Liver (tissue), 9 donors: ENCODE data around the gene CACNG8. TPM values are rescaled to one million over a fixed set of nuclear protein-coding genes. Genes with fewer than 3 reads are reported as not detected.

ENCODE experiments used
- DNase-seq: peaks from one replicate; pipeline ENCODE4 v3.0.0-alpha.2; 2017; ENCODE audit warnings: low spot score
- H3K27ac ChIP-seq, 2 donors: one replicate each; pipeline ENCODE4 v1.7.0; 2013; ENCODE audit warnings: inconsistent platforms in 2 of 2, low read length in 2 of 2, control low read depth in 1 of 2, low read depth in 1 of 2, mild to moderate bottlenecking in 1 of 2
- H3K27me3 ChIP-seq, 4 donors: one replicate each; pipeline versions ENCODE4 v1.6.1 to v1.7.0; 2013; ENCODE audit warnings: low read length in 3 of 4, inconsistent platforms in 1 of 4, mild to moderate bottlenecking in 1 of 4, moderate library complexity in 1 of 4; ENCODE audit not compliant: control insufficient read depth in 4 of 4, insufficient read depth in 4 of 4
- H3K36me3 ChIP-seq, 4 donors: one replicate each; pipeline versions ENCODE4 v1.6.1 to v1.7.0; 2013; ENCODE audit warnings: low read length in 3 of 4, mild to moderate bottlenecking in 3 of 4, low read depth in 1 of 4, moderate library complexity in 1 of 4; ENCODE audit not compliant: control insufficient read depth in 4 of 4, insufficient read depth in 3 of 4
- H3K4me1 ChIP-seq, 4 donors: one replicate each; pipeline versions ENCODE4 v1.6.1 to v1.7.0; 2013; ENCODE audit warnings: low read length in 3 of 4, mild to moderate bottlenecking in 3 of 4, moderate library complexity in 1 of 4; ENCODE audit not compliant: control insufficient read depth in 4 of 4, insufficient read depth in 4 of 4
- H3K4me3 ChIP-seq, 3 donors: one replicate each; pipeline versions ENCODE4 v1.6.1 to v1.7.0; 2013; ENCODE audit warnings: low read length in 3 of 3, control low read depth in 1 of 3, low read depth in 1 of 3, mild to moderate bottlenecking in 1 of 3
- H3K9ac ChIP-seq, 2 donors: one replicate each; pipeline ENCODE4 v1.7.0; 2013; ENCODE audit warnings: low read length in 2 of 2, mild to moderate bottlenecking in 2 of 2, moderate library complexity in 2 of 2, control low read depth in 1 of 2, low read depth in 1 of 2
- H3K9me3 ChIP-seq, 4 donors: one replicate each; pipeline versions ENCODE4 v1.6.1 to v1.7.0; 2013; ENCODE audit warnings: low read length in 3 of 4; ENCODE audit not compliant: control insufficient read depth in 4 of 4
- ATF3 ChIP-seq: IDR thresholded peaks from 2 replicates; pipeline ENCODE4 v1.6.1; 2016; ENCODE audit warnings: antibody characterized with exemption
- CTCF ChIP-seq: fragments of 150-350 bp; IDR thresholded peaks from 2 replicates; pipeline ENCODE4 v1.5.1; 2017; ENCODE audit warnings: improper control_type of control experiment, low read depth, low read length; ENCODE audit not compliant: missing input control
- EGR1 ChIP-seq, 2 donors: IDR thresholded peaks; 2 replicates each; pipeline ENCODE4 v1.6.1; 2016 to 2018; ENCODE audit warnings: antibody characterized with exemption in 2 of 2, low read depth in 2 of 2
- FOXA1 ChIP-seq: IDR thresholded peaks from 2 replicates; pipeline ENCODE4 v1.6.1; 2016; ENCODE audit warnings: antibody characterized with exemption
- GABPA ChIP-seq, 2 donors: IDR thresholded peaks in 1 of 2; conservative IDR thresholded peaks in 1 of 2; 2 replicates each; pipeline ENCODE4 v1.6.1; 2016; ENCODE audit warnings: antibody characterized with exemption in 2 of 2, mild to moderate bottlenecking in 1 of 2, moderate library complexity in 1 of 2
- HNF4G ChIP-seq: IDR thresholded peaks from 2 replicates; pipeline ENCODE4 v1.6.1; 2016; ENCODE audit warnings: antibody characterized with exemption
- JUND ChIP-seq, 2 donors: IDR thresholded peaks; 2 replicates each; pipeline ENCODE4 v1.6.1; 2016; ENCODE audit warnings: antibody characterized with exemption in 2 of 2
- RAD21 ChIP-seq, 2 donors: IDR thresholded peaks; 2 replicates each; pipeline ENCODE4 v1.6.1; 2016; ENCODE audit warnings: antibody characterized with exemption in 2 of 2, mild to moderate bottlenecking in 2 of 2
- TAF1 ChIP-seq: conservative IDR thresholded peaks from 2 replicates; pipeline ENCODE4 v1.6.1; 2016; ENCODE audit warnings: antibody characterized with exemption, mild to moderate bottlenecking
- YY1 ChIP-seq: IDR thresholded peaks from 2 replicates; pipeline ENCODE4 v1.6.1; 2016; ENCODE audit warnings: antibody characterized with exemption, mild to moderate bottlenecking
- WGBS: extraction: QIAGEN DNeasy Blood & Tissue Kit; methylation state at CpG from one replicate; pipeline ENCODE4 v1.1.7; 2013; 5-methylcytosine and 5-hydroxymethylcytosine counted together
- polyA plus RNA-seq, 2 donors: library from polyadenylated mRNA; stranded (reverse) in 1 of 2; unstranded in 1 of 2; fragments of 200-250 nt in 1 of 2; fragments of >200 nt in 1 of 2; fragmentation: Nextera tagmentation in 1 of 2; extraction: Ambion mirVana in 1 of 2; gene quantifications; one replicate each; pipeline versions ENCODE4 v1.2.1 to v1.2.3, GENCODE V29; 2013 to 2015
- total RNA-seq, 2 donors: library from RNA; depleted of rRNA; stranded (reverse); fragments of >200 nt; gene quantifications; one replicate each; pipeline ENCODE4 v1.2.3, GENCODE V29; 2014
- TF ChIP-seq, protein P1 (sequence below): IDR thresholded peaks from 2 replicates; pipeline ENCODE4 v1.6.1; 2016; ENCODE audit warnings: antibody characterized with exemption, mild to moderate bottlenecking
- donor health status: healthy.
- donor health status: healthy.
- donor health status: healthy.
- donor health status: healthy.
- donor health status: healthy.

The CACNG8 gene
- total and polyA plus RNA-seq, 4 donors: under 0.01 TPM; not detected in 3

- DNase-seq: no peak
- Histone ChIP-seq H3K27ac (no peak overlapping the region), H3K9me3 (peaks cover 0 to 3% (median 0%) of the 10 kb centered on the region in 4 donors), H3K9ac (no peak overlapping the region), H3K4me1 (no peaks in the 10 kb centered on the region), H3K4me3 (no peak overlapping the region), H3K36me3 (no peaks in the 10 kb centered on the region), H3K27me3 (peaks cover under 1 to 15% (median 3%) of the 10 kb centered on the region in 4 donors)
- 44% methylated on average over 9 of the region's 9 CpGs for WGBS
- no peak for TF ChIP-seq YY1
- TF ChIP-seq JUND (IDR thresholded peaks at IDR 0.05): no peak
- TF ChIP-seq, protein P1, sequence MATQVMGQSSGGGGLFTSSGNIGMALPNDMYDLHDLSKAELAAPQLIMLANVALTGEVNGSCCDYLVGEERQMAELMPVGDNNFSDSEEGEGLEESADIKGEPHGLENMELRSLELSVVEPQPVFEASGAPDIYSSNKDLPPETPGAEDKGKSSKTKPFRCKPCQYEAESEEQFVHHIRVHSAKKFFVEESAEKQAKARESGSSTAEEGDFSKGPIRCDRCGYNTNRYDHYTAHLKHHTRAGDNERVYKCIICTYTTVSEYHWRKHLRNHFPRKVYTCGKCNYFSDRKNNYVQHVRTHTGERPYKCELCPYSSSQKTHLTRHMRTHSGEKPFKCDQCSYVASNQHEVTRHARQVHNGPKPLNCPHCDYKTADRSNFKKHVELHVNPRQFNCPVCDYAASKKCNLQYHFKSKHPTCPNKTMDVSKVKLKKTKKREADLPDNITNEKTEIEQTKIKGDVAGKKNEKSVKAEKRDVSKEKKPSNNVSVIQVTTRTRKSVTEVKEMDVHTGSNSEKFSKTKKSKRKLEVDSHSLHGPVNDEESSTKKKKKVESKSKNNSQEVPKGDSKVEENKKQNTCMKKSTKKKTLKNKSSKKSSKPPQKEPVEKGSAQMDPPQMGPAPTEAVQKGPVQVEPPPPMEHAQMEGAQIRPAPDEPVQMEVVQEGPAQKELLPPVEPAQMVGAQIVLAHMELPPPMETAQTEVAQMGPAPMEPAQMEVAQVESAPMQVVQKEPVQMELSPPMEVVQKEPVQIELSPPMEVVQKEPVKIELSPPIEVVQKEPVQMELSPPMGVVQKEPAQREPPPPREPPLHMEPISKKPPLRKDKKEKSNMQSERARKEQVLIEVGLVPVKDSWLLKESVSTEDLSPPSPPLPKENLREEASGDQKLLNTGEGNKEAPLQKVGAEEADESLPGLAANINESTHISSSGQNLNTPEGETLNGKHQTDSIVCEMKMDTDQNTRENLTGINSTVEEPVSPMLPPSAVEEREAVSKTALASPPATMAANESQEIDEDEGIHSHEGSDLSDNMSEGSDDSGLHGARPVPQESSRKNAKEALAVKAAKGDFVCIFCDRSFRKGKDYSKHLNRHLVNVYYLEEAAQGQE: no peak
- no peak for TF ChIP-seq ATF3
Observed at GRCh38 chr19:53945441-53945840, 17.3 kb upstream of the CACNG8 start.

DNA sequence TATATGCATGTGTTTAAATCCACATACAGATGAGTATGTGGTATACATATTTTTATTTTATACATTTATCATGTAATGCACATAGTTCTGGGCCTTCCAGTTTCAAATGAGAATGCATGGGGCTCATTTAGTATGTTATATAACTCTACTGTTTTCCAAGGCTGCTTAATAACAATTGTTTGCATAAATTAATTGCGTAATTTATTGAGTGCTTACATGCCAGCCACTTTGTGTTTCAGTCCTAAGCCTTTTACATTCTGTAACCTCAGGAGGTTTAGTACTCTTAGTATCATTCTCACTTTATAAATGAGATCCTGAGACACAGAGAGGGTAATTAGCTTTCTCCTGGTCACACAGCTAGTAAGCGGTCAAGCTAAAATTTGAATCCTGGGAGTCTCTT, 16.7 kb upstream of the CACNG8 start:
- Histone ChIP-seq H3K36me3 (no peaks in the 10 kb centered on the region), H3K4me1 (no peaks in the 10 kb centered on the region), H3K9ac (no peak overlapping the region), H3K27me3 (peaks cover 0 to 15% (median 3%) of the 10 kb centered on the region in 4 donors), H3K9me3 (peaks cover 0 to 3% (median 0%) of the 10 kb centered on the region in 4 donors), H3K4me3 (no peak overlapping the region), H3K27ac (no peak overlapping the region)
- no peak for TF ChIP-seq EGR1 (IDR thresholded peaks at IDR 0.05; ENCODE audit: low read depth in 2 of 2)
- TF ChIP-seq, protein P1: no peak
- no peak for TF ChIP-seq YY1
- no peak for TF ChIP-seq ATF3
- no peak for TF ChIP-seq CTCF
- TF ChIP-seq FOXA1: no peak
- TF ChIP-seq GABPA (IDR thresholded peaks at IDR 0.05 in 1 of 2, conservative IDR thresholded peaks at IDR 0.05 in 1 of 2): no peak
- TF ChIP-seq TAF1: no peak
- no peak for TF ChIP-seq RAD21 (IDR thresholded peaks at IDR 0.05)
- no peak for TF ChIP-seq HNF4G
- DNase-seq: no peak
- 93% methylated on average over 2 of the region's 2 CpGs for WGBS
